KMS-11 (cell line): Measurements from ENCODE around the gene SPATA2.
A peak's percentile ranks its signal among the peaks of the same experiment; 100 is the strongest.

Experiments
- H2AFZ ChIP-seq: fragments of 200-600 bp; sonication (generic); 2 replicates; pipeline ENCODE4 v1.6.1; 2016; ENCODE audit warnings: antibody characterized with exemption, mixed run types, low read depth
- H3K27ac ChIP-seq: fragments of 200-600 bp; sonication (generic); 2 replicates; pipeline ENCODE4 v1.6.1; 2016; ENCODE audit warnings: mild to moderate bottlenecking, mixed run types
- H3K27me3 ChIP-seq: fragments of 200-600 bp; sonication (generic); 2 replicates; pipeline ENCODE4 v1.6.1; 2017; ENCODE audit warnings: mild to moderate bottlenecking, low read depth, mixed run types, moderate library complexity; ENCODE audit not compliant: insufficient read depth
- H3K36me3 ChIP-seq: fragments of 200-600 bp; sonication (generic); 2 replicates; pipeline ENCODE4 v1.6.1; 2017; ENCODE audit warnings: mild to moderate bottlenecking, mixed run types; ENCODE audit not compliant: insufficient read depth
- H3K4me1 ChIP-seq: fragments of 200-600 bp; sonication (generic); 2 replicates; pipeline ENCODE4 v1.6.1; 2016; ENCODE audit warnings: mild to moderate bottlenecking, low read depth, mixed run types; ENCODE audit not compliant: poor library complexity, severe bottlenecking
- H3K4me2 ChIP-seq: fragments of 200-600 bp; sonication (generic); 2 replicates; pipeline ENCODE4 v1.7.0; 2016; ENCODE audit warnings: mild to moderate bottlenecking, mixed run types
- H3K4me3 ChIP-seq: fragments of 200-600 bp; sonication (generic); IDR thresholded peaks from 2 replicates; pipeline ENCODE4 v1.6.1; 2017; ENCODE audit warnings: low read depth, low read length, mixed read lengths; ENCODE audit not compliant: insufficient read depth
- H3K79me2 ChIP-seq: fragments of 200-600 bp; sonication (generic); 2 replicates; pipeline ENCODE4 v1.6.1; 2016; ENCODE audit warnings: low read depth, mixed run types; ENCODE audit not compliant: insufficient read depth
- H3K9ac ChIP-seq: fragments of 200-600 bp; sonication (generic); 2 replicates; pipeline ENCODE4 v1.6.1; 2016; ENCODE audit warnings: mild to moderate bottlenecking, mixed run types
- H4K20me1 ChIP-seq: fragments of 200-600 bp; sonication (generic); 2 replicates; pipeline ENCODE4 v1.6.1; 2016; ENCODE audit warnings: mild to moderate bottlenecking, mixed run types; ENCODE audit not compliant: insufficient read depth
- CTCF ChIP-seq: fragments of 200-600 bp; sonication (generic); conservative IDR thresholded peaks from 2 replicates; pipeline ENCODE4 v1.6.1; 2017; ENCODE audit warnings: low read depth, mild to moderate bottlenecking, antibody characterized with exemption, low read length, moderate library complexity, mixed read lengths

Gene SPATA2

GRCh38 chr20:49913399-49914047, 1.8 kb downstream of the SPATA2 start:
- Histone ChIP-seq H3K27me3 (no peaks in the 10 kb centered on the region), H3K79me2 (peaks cover 55% of the 10 kb centered on the region), H3K27ac (no peak overlapping the region; the same call in 1 of the 2 replicates), H4K20me1 (no peaks in the 10 kb centered on the region; the same call in 1 of the 2 replicates), H3K4me3 (no peak overlapping the region), H3K4me2 (peak overlapping the region; percentile 97; the same call in 1 of the 2 replicates), H2AFZ (no peak overlapping the region), H3K36me3 (no peaks in the 10 kb centered on the region; the same call in 1 of the 2 replicates), H3K9ac (no peak overlapping the region), H3K4me1 (peaks cover 28% of the 10 kb centered on the region)
- TF ChIP-seq CTCF, result no peak

DNA sequence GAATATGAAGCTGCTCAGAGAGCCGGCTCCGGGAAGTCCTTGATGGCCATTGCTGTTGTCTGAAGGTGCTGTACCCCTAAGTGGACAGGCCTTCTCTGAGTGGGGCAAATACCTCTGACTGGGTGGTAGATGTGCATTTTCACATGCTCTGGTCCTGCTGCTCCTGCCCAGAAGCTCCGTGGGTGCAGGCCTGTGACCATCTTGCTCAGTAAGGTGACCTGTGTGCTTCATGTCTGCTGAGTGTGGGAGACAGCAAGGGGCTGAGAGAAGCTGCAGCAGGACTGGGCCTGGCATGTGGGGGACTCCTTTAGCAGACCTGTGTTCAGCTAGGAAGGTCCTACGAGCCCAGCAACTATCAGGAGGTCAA, 5.0 kb downstream of the SPATA2 start:
- Histone ChIP-seq H3K27me3 (no peaks in the 10 kb centered on the region), H3K79me2 (peaks cover 54% of the 10 kb centered on the region), H3K36me3 (peaks cover 7% of the 10 kb centered on the region; the same call in 1 of the 2 replicates), H3K27ac (no peak overlapping the region), H3K4me3 (no peak overlapping the region), H3K4me2 (no peak overlapping the region), H3K9ac (no peak overlapping the region), H2AFZ (no peak overlapping the region), H4K20me1 (no peaks in the 10 kb centered on the region; the same call in 1 of the 2 replicates), H3K4me1 (peaks cover 13% of the 10 kb centered on the region)
- no peak for TF ChIP-seq CTCF

GRCh38 chr20:49909499-49910339, 5.6 kb downstream of the SPATA2 start:
- H3K9ac ChIP-seq, result no peak overlapping the region
- H3K36me3 ChIP-seq, result peaks cover 10% of the 10 kb centered on the region; the same call in 1 of the 2 replicates
- H3K27ac ChIP-seq, result no peak overlapping the region
- H4K20me1 ChIP-seq, result no peaks in the 10 kb centered on the region; the same call in 1 of the 2 replicates
- TF ChIP-seq CTCF, result peak; percentile 48
- H3K4me3 ChIP-seq, result no peak overlapping the region
- H3K4me1 ChIP-seq, result peaks cover 13% of the 10 kb centered on the region
- H3K4me2 ChIP-seq, result no peak overlapping the region
- no peak overlapping the region for H2AFZ ChIP-seq
- H3K27me3 ChIP-seq, result no peaks in the 10 kb centered on the region
- peaks cover 48% of the 10 kb centered on the region for H3K79me2 ChIP-seq

- peaks cover 10% of the 10 kb centered on the region; the same call in 1 of the 2 replicates for H3K36me3 ChIP-seq
- no peaks in the 10 kb centered on the region; the same call in 1 of the 2 replicates for H4K20me1 ChIP-seq
- no peak overlapping the region for H3K27ac ChIP-seq
- no peak for TF ChIP-seq CTCF
- no peak overlapping the region for H2AFZ ChIP-seq
- H3K4me3 ChIP-seq, result no peak overlapping the region
- H3K4me1 ChIP-seq, result peaks cover 2% of the 10 kb centered on the region
- no peak overlapping the region for H3K9ac ChIP-seq
- peaks cover 33% of the 10 kb centered on the region for H3K79me2 ChIP-seq
- H3K4me2 ChIP-seq, result no peak overlapping the region
- H3K27me3 ChIP-seq, result no peaks in the 10 kb centered on the region
Measured at GRCh38 chr20:49908258-49908565, 7.1 kb downstream of the SPATA2 start.
